ENCODE results near the gene ADARB1.

ADARB1 gene

DNA sequence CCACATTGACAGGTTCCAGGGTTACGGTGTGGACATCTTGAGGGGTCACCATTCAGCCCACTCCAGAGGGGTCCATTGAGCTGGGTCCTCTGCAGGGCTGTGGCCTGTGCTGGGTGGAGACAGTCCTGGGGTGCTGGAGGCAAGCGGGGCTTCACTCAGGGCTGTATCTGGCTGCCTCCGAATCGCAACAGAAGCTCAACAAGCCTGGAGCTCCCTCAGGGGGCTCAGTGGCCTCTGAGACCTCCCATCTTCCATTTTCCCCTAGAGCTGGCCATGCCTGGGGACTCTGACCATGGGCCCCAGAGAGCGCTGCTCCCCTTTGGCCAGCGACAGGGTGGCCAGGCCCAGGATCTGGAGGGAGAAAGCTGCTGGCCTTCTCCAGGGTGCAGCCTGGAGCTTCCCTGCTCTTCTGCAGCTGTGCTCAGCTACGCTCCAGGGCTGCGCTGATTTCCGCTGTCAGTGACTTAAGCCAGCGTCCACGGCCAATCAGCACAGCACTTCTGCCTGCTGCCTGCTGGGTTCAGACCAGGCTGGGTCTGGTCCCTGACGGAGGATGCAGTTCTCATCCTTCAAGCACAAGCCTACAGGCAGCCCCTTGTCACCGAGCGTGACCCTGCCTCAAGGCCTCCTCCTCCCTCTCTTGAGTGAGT lies 45.0 kb upstream of the ADARB1 start:
- Mint-ChIP-seq H3K36me3 (ENCODE audit: low read depth) (no peaks in the 10 kb centered on the region), H3K9me3 (peaks cover 11% of the 10 kb centered on the region), H3K4me1 (peaks cover 58% of the 10 kb centered on the region), H3K27me3 (ENCODE audit: low read depth, poor library complexity) (peaks cover 37% of the 10 kb centered on the region), H3K4me3 (no peak overlapping the region), H3K27ac (no peak overlapping the region)
- peak; percentile 59 for DNase-seq
- TF ChIP-seq, protein P1, sequence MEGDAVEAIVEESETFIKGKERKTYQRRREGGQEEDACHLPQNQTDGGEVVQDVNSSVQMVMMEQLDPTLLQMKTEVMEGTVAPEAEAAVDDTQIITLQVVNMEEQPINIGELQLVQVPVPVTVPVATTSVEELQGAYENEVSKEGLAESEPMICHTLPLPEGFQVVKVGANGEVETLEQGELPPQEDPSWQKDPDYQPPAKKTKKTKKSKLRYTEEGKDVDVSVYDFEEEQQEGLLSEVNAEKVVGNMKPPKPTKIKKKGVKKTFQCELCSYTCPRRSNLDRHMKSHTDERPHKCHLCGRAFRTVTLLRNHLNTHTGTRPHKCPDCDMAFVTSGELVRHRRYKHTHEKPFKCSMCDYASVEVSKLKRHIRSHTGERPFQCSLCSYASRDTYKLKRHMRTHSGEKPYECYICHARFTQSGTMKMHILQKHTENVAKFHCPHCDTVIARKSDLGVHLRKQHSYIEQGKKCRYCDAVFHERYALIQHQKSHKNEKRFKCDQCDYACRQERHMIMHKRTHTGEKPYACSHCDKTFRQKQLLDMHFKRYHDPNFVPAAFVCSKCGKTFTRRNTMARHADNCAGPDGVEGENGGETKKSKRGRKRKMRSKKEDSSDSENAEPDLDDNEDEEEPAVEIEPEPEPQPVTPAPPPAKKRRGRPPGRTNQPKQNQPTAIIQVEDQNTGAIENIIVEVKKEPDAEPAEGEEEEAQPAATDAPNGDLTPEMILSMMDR (IDR thresholded peaks at IDR 0.05), result no peak

DNA sequence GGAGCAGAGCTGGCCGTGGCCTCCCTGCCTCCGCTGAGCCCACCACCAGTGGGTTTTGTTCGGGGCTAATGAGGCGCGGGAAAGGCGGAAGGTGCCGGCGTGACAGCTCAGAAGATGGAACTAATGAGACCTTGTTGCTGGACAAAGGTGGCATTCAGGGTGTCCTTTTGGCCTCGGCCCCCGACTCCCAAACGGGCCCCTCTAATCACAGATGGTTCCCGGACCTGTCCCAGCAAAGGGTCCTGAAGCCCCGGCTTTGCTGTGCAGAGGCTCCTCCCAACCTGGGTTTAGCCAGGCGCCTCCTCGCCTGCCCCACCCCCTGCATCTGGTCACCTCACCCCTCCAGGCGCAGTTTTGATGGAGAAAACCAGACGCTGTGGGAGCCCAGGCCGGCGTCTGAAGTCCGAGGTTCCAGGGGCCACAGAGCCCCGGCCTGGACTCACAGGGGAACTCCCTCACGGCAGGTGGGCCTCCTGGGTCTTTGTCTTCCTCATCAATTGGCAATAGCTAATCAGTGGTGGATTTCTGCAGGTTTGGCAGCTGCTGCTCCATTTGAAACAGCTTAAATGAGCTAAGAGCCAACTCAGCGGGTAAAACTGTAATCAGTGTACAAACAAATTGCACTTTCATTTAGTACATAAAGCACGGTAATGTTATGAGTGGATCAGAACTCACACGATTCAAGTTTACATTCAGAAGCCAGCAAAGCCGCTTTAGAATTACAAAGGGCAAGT lies 44.3 kb upstream of the ADARB1 start:
- peaks cover 4% of the 10 kb centered on the region for H3K9me3 Mint-ChIP-seq
- TF ChIP-seq, protein P1 (IDR thresholded peaks at IDR 0.05), result no peak
- no peaks in the 10 kb centered on the region for H3K36me3 Mint-ChIP-seq (ENCODE audit: low read depth)
- H3K4me1 Mint-ChIP-seq, result peaks cover 60% of the 10 kb centered on the region
- peaks cover 34% of the 10 kb centered on the region for H3K27me3 Mint-ChIP-seq (ENCODE audit: low read depth, poor library complexity)
- peak; percentile 36 for DNase-seq
- H3K4me3 Mint-ChIP-seq, result no peak overlapping the region
- no peak overlapping the region for H3K27ac Mint-ChIP-seq

DNA sequence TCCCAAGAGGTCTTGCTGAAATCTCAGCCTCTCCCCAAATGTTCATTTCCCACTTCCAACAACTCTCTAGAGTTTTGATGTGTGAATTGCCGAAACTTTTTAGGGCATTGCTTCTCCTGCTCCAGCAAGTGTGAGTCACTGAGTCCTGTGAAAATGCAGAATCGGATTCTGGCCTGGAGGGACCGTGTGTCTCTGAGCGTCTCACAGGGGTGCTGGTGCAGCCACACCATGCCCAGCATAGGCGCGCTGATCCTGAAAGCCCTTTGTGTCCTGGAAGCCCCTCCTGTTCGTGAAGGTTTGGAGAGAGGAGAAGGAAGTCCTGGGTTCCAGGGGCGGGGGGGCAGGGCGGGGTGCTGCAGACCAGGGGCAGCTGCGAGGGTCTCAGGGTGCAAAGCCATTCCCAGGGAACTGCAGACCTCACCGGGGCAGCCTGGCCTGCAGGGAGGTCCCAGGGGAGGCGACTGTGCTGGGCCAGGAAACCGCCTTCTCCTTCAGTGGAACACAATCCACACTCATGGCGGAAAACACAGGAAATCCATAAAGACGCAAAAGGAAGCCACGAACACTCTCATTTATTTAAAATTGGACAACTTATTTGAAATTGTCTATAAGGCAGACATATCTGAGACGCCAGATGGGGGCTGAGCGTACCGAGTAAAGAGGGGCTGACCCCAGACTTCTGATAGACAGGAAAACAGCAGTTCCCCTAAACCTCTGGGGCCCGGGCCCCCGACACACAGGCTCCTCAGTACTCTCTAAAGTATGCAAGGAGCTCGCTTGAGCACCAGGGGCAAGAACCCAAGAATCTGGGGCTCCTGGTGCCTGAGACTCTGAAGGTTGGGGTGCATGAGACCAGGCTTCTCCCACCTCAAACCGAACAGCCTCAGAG lies 43.5 kb upstream of the ADARB1 start:
- Mint-ChIP-seq H3K27me3 (ENCODE audit: low read depth, poor library complexity) (peaks cover 30% of the 10 kb centered on the region), H3K9me3 (peaks cover 5% of the 10 kb centered on the region), H3K4me3 (no peak overlapping the region), H3K27ac (peak overlapping the region; percentile 92), H3K4me1 (peaks cover 67% of the 10 kb centered on the region), H3K36me3 (ENCODE audit: low read depth) (no peaks in the 10 kb centered on the region)
- DNase-seq, result no peak
- TF ChIP-seq, protein P1 (IDR thresholded peaks at IDR 0.05), result no peak

DNA sequence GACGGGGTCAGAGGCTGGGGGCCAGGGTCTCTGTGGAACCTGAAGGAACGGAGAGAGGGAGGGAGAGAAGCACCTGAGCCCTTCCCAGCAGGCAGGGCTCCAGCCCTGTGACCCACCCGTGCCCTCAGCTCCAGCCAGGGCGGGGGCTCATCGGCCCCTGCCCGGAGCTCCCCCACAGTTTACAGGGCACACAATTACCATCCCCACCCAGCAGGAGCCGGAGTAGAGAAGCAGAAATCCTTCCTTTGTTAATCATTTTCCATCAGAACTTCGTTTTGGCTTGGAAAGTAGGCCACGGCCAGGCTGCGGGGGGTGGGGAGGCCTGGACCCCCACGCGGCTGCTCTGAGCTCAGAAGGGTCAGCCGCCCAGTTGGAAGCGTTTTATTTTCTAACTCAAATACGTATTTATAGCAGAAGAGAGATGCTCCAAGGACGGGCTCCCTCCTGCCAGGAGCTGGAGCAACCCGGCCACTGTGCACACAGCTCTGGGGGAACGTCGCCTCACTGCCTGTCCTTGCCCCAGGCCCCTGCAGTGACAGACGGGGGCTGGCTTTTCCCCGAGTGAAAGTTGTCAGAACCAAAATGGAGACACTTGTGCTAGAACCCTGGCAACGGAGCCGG lies 42.7 kb upstream of the ADARB1 start:
- Mint-ChIP-seq H3K9me3 (peaks cover 12% of the 10 kb centered on the region), H3K27me3 (ENCODE audit: low read depth, poor library complexity) (peaks cover 31% of the 10 kb centered on the region), H3K36me3 (ENCODE audit: low read depth) (no peaks in the 10 kb centered on the region), H3K4me3 (no peak overlapping the region), H3K27ac (no peak overlapping the region), H3K4me1 (peaks cover 59% of the 10 kb centered on the region)
- DNase-seq, result no peak
- TF ChIP-seq, protein P1 (IDR thresholded peaks at IDR 0.05), result no peak

DNA sequence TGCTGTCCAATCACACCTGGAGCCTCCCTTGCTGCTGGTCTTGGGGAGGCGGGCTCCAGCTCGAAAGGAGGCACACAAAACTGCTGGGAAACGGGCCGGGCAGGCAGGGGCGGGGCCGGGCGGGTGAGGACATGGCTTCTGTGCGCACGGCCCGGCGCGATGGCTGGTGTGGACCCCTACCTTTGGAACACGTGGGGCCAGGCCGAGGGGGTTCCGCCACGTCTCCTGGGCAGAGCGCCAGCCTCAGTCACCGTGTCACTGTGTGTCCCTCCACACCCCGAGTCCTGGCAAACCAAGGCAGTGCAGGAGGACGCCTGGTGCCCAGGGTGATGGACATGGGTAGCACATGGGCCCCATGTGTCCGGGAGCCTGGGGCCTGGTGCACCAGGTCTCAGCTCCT lies 42.0 kb upstream of the ADARB1 start:
- H3K4me3 Mint-ChIP-seq, result no peak overlapping the region
- H3K9me3 Mint-ChIP-seq, result peaks cover 18% of the 10 kb centered on the region
- no peaks in the 10 kb centered on the region for H3K36me3 Mint-ChIP-seq (ENCODE audit: low read depth)
- DNase-seq, result no peak
- peaks cover 31% of the 10 kb centered on the region for H3K27me3 Mint-ChIP-seq (ENCODE audit: low read depth, poor library complexity)
- H3K4me1 Mint-ChIP-seq, result peaks cover 53% of the 10 kb centered on the region
- no peak overlapping the region for H3K27ac Mint-ChIP-seq
- TF ChIP-seq, protein P1 (IDR thresholded peaks at IDR 0.05), result no peak
